Tibial artery (tissue), 4 donors: ENCODE results near the gene EP400.

Source experiments
- DNase-seq, 2 donors: peaks; one replicate each; pipeline ENCODE4 v3.0.0-alpha.2; 2019
- H3K27ac ChIP-seq, 2 donors: fragments of 200-600 bp; sonication (generic) in 1 of 2; 1 replicate in 1 of 2; 2 replicates in 1 of 2; pipeline ENCODE4 v1.5.1; 2018 to 2019; ENCODE audit warnings: mild to moderate bottlenecking in 1 of 2
- H3K27me3 ChIP-seq, 2 donors: fragments of 200-600 bp; sonication (generic) in 1 of 2; one replicate each; pipeline versions ENCODE4 v1.5.1 to v1.6.0; 2016 to 2019
- H3K36me3 ChIP-seq, 3 donors: fragments of 200-600 bp; sonication (generic) in 2 of 3; one replicate each; pipeline ENCODE4 v1.5.1; 2016 to 2019; ENCODE audit warnings: mild to moderate bottlenecking in 2 of 3
- H3K4me1 ChIP-seq, 4 donors: fragments of 200-600 bp; sonication (generic) in 2 of 4; 1 replicate in 3 of 4; 2 replicates in 1 of 4; pipeline ENCODE4 v1.5.1; 2016 to 2019
- H3K4me3 ChIP-seq, 2 donors: fragments of 200-600 bp; sonication (generic) in 1 of 2; 1 replicate in 1 of 2; 2 replicates in 1 of 2; pipeline ENCODE4 v1.5.1; 2018 to 2019; ENCODE audit warnings: mild to moderate bottlenecking in 2 of 2
- H3K9me3 ChIP-seq, 3 donors: fragments of 200-600 bp; sonication (generic) in 1 of 3; one replicate each; pipeline ENCODE4 v1.5.1; 2016 to 2019
- CTCF ChIP-seq, 2 experiments: fragments of 200-600 bp in 1 of 2; fragments of 450-650 bp in 1 of 2; IDR thresholded peaks; one replicate each; pipeline ENCODE4 v1.5.1; 2017 to 2019; ENCODE audit warnings: antibody characterized with exemption in 2 of 2, mild to moderate bottlenecking in 1 of 2, moderate library complexity in 1 of 2
- intact Hi-C: fragments of 100-400 bp; cut with DNase I; formaldehyde crosslinking; loops from one replicate; pipeline ENCODE4 v1.15.0; 2023; ENCODE audit warnings: low total_unique reads

EP400 gene

DNA sequence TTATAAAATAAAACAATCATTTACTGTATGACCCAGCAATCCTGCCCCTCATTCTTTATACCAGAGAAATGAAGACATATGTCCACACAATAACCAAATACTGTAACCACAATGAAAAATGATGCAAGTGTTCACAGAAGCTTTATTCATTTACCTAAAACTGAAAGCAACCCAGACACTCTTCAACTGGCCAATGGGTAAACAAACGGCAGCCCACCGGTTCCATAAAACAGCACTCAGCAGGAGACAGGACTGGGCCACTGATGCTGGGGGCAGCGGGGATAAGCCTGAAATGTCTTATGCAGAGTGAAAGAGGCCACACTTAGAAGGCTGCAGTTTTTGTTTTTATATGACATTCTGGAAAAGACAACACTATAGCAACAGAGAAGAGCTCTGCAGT is 179.3 kb downstream of the EP400 start:
- Histone ChIP-seq H3K27ac (no peak overlapping the region), H3K4me1 (no peaks in the 10 kb centered on the region), H3K9me3 (no peaks in the 10 kb centered on the region), H3K27me3 (no peaks in the 10 kb centered on the region), H3K4me3 (no peak overlapping the region), H3K36me3 (peaks cover 36 to 59% (median 45%) of the 10 kb centered on the region in 3 donors)
- peak in 1 of 2 donors; percentile 5 for DNase-seq
- intact Hi-C loops: no loop called here
- TF ChIP-seq CTCF (IDR thresholded peaks at IDR 0.05): no peak

GRCh38 chr12:132130690-132131089 is 180.9 kb downstream of the EP400 start:
- Histone ChIP-seq H3K36me3 (peaks cover 30 to 42% (median 30%) of the 10 kb centered on the region in 3 donors), H3K9me3 (no peaks in the 10 kb centered on the region), H3K4me1 (no peaks in the 10 kb centered on the region), H3K4me3 (no peak overlapping the region), H3K27ac (no peak overlapping the region), H3K27me3 (no peaks in the 10 kb centered on the region)
- intact Hi-C loops: no loop called here
- no peak for TF ChIP-seq CTCF (IDR thresholded peaks at IDR 0.05)
- DNase-seq: peak in 1 of 2 donors; percentile 43
